HepG2 (cell line): ENCODE data around the gene GNG13. TPM values are rescaled to one million over a fixed set of nuclear protein-coding genes. Genes with fewer than 3 reads are reported as not detected.

Experiments
- ATAC-seq: fragments of 200-7000 bp; cut with Tn5 transposase; 3 replicates; pipeline ENCODE4 v1.9.1; 2020; ENCODE audit warnings: mild to moderate bottlenecking, moderate library complexity
- BruUV-seq: library from RNA; stranded (reverse); fragments of 400-500 nt; replicated peaks from 2 replicates; lab custom pipeline; 2021; lab: Mats Ljungman, UMichigan
- CTCF ChIA-PET: fragments of 300-600 bp; formaldehyde crosslinking; extraction: SDS; loops from one replicate; lab custom pipeline; 2021; ENCODE audit warnings: low total read pairs, inconsistent platforms, low intra/inter-chr PET ratio; lab: Yijun Ruan, JAX
- POLR2A ChIA-PET: fragments of 350-600 bp; sonication (Branson Sonifier 250); formaldehyde crosslinking; loops from one replicate; lab custom pipeline; 2020; ENCODE audit warnings: antibody characterized with exemption, inconsistent platforms; lab: Yijun Ruan, JAX
- DNase-seq: peaks from one replicate; pipeline ENCODE4 v3.0.0-alpha.2; 2015; ENCODE audit warnings: low spot score
- FAIRE-seq: peaks from 3 replicates; lab custom pipeline; 2011; peaks lifted over from hg19 to GRCh38; lab: Jason Lieb, UNC
- H2AFZ ChIP-seq: one replicate; pipeline ENCODE4 v1.6.1; 2011; ENCODE audit warnings: low read length, inconsistent platforms
- H3K27ac ChIP-seq: fragments of 300-600 bp; 3 replicates; pipeline ENCODE4 v1.8.0; 2011; ENCODE audit warnings: mixed run types, mild to moderate bottlenecking, mixed read lengths, low read length, inconsistent platforms; ENCODE audit not compliant: insufficient read depth; ENCODE audit errors: extremely low read length
- H3K27me3 ChIP-seq, 2 experiments: fragments of 200-600 bp in 1 of 2; 2 replicates in 1 of 2; 3 replicates in 1 of 2; pipeline versions ENCODE4 v1.6.0 to v1.8.0; 2011; ENCODE audit warnings: low read length in 2 of 2, mild to moderate bottlenecking in 2 of 2, moderate library complexity in 2 of 2, inconsistent platforms in 1 of 2; ENCODE audit not compliant: insufficient read depth in 2 of 2, control insufficient read depth in 1 of 2
- H3K36me3 ChIP-seq, 2 experiments: fragments of 200-600 bp in 1 of 2; replicated peaks in 1 of 2; 2 replicates in 1 of 2; 3 replicates in 1 of 2; pipeline versions ENCODE4 v1.5.1 to v1.8.0; 2011; ENCODE audit warnings: low read length in 2 of 2, inconsistent platforms in 1 of 2; ENCODE audit not compliant: insufficient read depth in 2 of 2, control insufficient read depth in 1 of 2
- H3K4me1 ChIP-seq: 2 replicates; pipeline ENCODE4 v1.5.1; 2012; ENCODE audit warnings: low read length, inconsistent platforms; ENCODE audit not compliant: insufficient read depth
- H3K4me2 ChIP-seq: 2 replicates; pipeline ENCODE4 v1.6.0; 2011; ENCODE audit warnings: low read depth, low read length, inconsistent platforms
- H3K4me3 ChIP-seq, 3 experiments: fragments of 200-600 bp in 1 of 3; sonication (generic), shearing (Covaris generic) in 1 of 3; replicated peaks in 1 of 3; 2 replicates each; pipeline ENCODE4 v1.5.1; 2011 to 2016; ENCODE audit warnings: low read length in 3 of 3, inconsistent platforms in 2 of 3, low read depth in 2 of 3, mild to moderate bottlenecking in 2 of 3, control low read depth in 1 of 3, mixed read lengths in 1 of 3; ENCODE audit not compliant: insufficient read depth in 1 of 3
- H3K79me2 ChIP-seq: one replicate; pipeline ENCODE4 v1.6.1; 2011; ENCODE audit warnings: low read length, inconsistent platforms; ENCODE audit not compliant: insufficient read depth
- H3K9ac ChIP-seq: 2 replicates; pipeline ENCODE4 v1.6.0; 2011; ENCODE audit warnings: mild to moderate bottlenecking, low read depth, low read length, inconsistent platforms; ENCODE audit not compliant: insufficient read depth
- H3K9me3 ChIP-seq: 2 replicates; pipeline ENCODE4 v1.5.1; 2012; ENCODE audit warnings: mild to moderate bottlenecking, low read length
- H4K20me1 ChIP-seq: 2 replicates; pipeline ENCODE4 v1.6.0; 2011; ENCODE audit warnings: inconsistent platforms, mild to moderate bottlenecking, low read length, moderate library complexity; ENCODE audit not compliant: insufficient read depth
- GPN1 ChIP-seq: sonication (generic); formaldehyde crosslinking; IDR thresholded peaks from 2 replicates; pipeline ENCODE4 v1.5.1; 2020; ENCODE audit warnings: missing genetic modification reagents, borderline replicate concordance
- NCOA1 ChIP-seq: sonication (generic); formaldehyde crosslinking; IDR thresholded peaks from 2 replicates; pipeline ENCODE4 v1.9.0; 2021; ENCODE audit warnings: missing genetic modification reagents
- SRSF1 ChIP-seq: fragments of 200-400 bp; formaldehyde crosslinking; optimal IDR thresholded peaks from 2 replicates; pipeline ENCODE3; 2017; ENCODE audit warnings: mild to moderate bottlenecking, low read depth, low read length, moderate library complexity
- ZNF280D ChIP-seq: sonication (generic); formaldehyde crosslinking; IDR thresholded peaks from 2 replicates; pipeline ENCODE4 v1.5.1; 2020; ENCODE audit warnings: mild to moderate bottlenecking, missing genetic modification reagents
- WGBS: methylation state at CpG from one replicate; pipeline ENCODE4 v1.1.6; 2017; ENCODE audit warnings: low lambda C conversion rate; 5-methylcytosine and 5-hydroxymethylcytosine counted together
- in situ Hi-C: cut with HindIII; loops from 2 replicates; pipeline ENCODE4 v1.10.0; 2017; ENCODE audit warnings: low pct_unique_long_range_greater_than_20kb; ENCODE audit not compliant: extremely low pct_ligation_motif_present
- intact Hi-C: fragments of 100-400 bp; cut with micrococcal nuclease; formaldehyde crosslinking; loops from one replicate; pipeline ENCODE4 v1.10.0; 2022; ENCODE audit not compliant: unreplicated experiment
- polyA plus RNA-seq, 8 experiments: library from polyadenylated mRNA; depleted of rRNA in 3 of 8; stranded (reverse) in 7 of 8; unstranded in 1 of 8; fragments of >200 nt; fragmentation: Illumina TruSeq in 4 of 8; extraction: Trizol in 4 of 8; gene quantifications; 2 replicates each; pipeline versions ENCODE4 v1.2.1 to v1.2.3, GENCODE V29; 2011 to 2016; ENCODE audit warnings: low read depth in 4 of 8, missing spikeins in 1 of 8, mixed read lengths in 1 of 8; ENCODE audit not compliant: insufficient read depth in 1 of 8
- total RNA-seq, 5 experiments: library from RNA; depleted of rRNA; stranded (reverse); fragments of >200 nt; fragmentation: Illumina TruSeq; extraction: Trizol; gene quantifications; 2 replicates each; pipeline ENCODE4 v1.2.3, GENCODE V29; 2016; ENCODE audit warnings: low read depth in 1 of 5

The GNG13 gene
- total and polyA plus RNA-seq, 2 of the 13 experiments (the other 11 are each of a cell fraction or from before 2014, with no cell fraction given), result not detected

- no peak for TF ChIP-seq ZNF280D (CRISPR knock-in tag)
Measured at GRCh38 chr16:762595-763268, 37.8 kb downstream of the GNG13 start (continued).

- Histone ChIP-seq H4K20me1 (no peaks in the 10 kb centered on the region), H3K36me3 (no peaks in the 10 kb centered on the region), H3K27me3 (peaks cover 3 to 9% of the 10 kb centered on the region in 2 experiments; a peak in 4 of 5 replicates), H3K4me3 (peak overlapping the region in 2 of 3 experiments; percentile 40 to 68; a peak in 3 of 6 replicates), H2AFZ (no peak overlapping the region), H3K4me2 (peak overlapping the region; percentile 84), H3K4me1 (peaks cover 32% of the 10 kb centered on the region), H3K9ac (peak overlapping the region; percentile 19; the same call in 1 of the 2 replicates), H3K27ac (no peak overlapping the region), H3K79me2 (no peaks in the 10 kb centered on the region)
- POLR2A ChIA-PET, result interaction anchor here (0.8 to 2.0 kb wide), 13 partner anchors 8 to 49 kb away, joined by 3 to 18 read pairs (median 4); partner anchors contain the start of genes ANTKMT, CCDC78, CHTF18 and CIAO3
- ATAC-seq, result peak; percentile 5
- intact Hi-C loops, result no loop called here
- CTCF ChIA-PET, result no interaction called here
- no peak for DNase-seq
- no peak for FAIRE-seq
- TF ChIP-seq SRSF1, result peak; percentile 25
- TF ChIP-seq GPN1 (CRISPR knock-in tag), result no peak
- TF ChIP-seq NCOA1 (CRISPR knock-in tag), result no peak
- TF ChIP-seq, all 625 proteins: peak for 1
- no TSS peak for BruUV-seq
- in situ Hi-C loops, result no loop called here
- WGBS, result 38% methylated on average over 2 of the region's 22 CpGs
- H3K9me3 ChIP-seq, result no peaks in the 10 kb centered on the region
Measured at GRCh38 chr16:761625-762513, 38.7 kb downstream of the GNG13 start.
